ENCODE data around the gene TNIK. TPM values are rescaled to one million over a fixed set of nuclear protein-coding genes. Genes with fewer than 3 reads are reported as not detected.
"Not testable (repeated sequence)": the region's sequence is repeated elsewhere in the genome, so short reads cannot be mapped to it uniquely, and the experiment has no call there.

Gene TNIK
- total RNA-seq, 1 donor from 2014 or later = 39.9 TPM

- intact Hi-C loops (cut with micrococcal nuclease) = no loop called here
- H3K27ac Mint-ChIP-seq = no peak overlapping the region
- H3K9me3 Mint-ChIP-seq = no peaks in the 10 kb centered on the region
- no peak overlapping the region for H3K4me3 Mint-ChIP-seq (ENCODE audit: low read depth)
- no peak for DNase-seq (ENCODE audit: low spot score)
- peaks cover 23% of the 10 kb centered on the region for H3K36me3 Mint-ChIP-seq (ENCODE audit: low read depth)
- H3K27me3 Mint-ChIP-seq (ENCODE audit: low read depth) = no peaks in the 10 kb centered on the region
- H3K4me1 Mint-ChIP-seq (ENCODE audit: low read depth) = peaks cover 37% of the 10 kb centered on the region
Measured at GRCh38 chr3:171453180-171453886, 6.9 kb downstream of the TNIK start.

DNA sequence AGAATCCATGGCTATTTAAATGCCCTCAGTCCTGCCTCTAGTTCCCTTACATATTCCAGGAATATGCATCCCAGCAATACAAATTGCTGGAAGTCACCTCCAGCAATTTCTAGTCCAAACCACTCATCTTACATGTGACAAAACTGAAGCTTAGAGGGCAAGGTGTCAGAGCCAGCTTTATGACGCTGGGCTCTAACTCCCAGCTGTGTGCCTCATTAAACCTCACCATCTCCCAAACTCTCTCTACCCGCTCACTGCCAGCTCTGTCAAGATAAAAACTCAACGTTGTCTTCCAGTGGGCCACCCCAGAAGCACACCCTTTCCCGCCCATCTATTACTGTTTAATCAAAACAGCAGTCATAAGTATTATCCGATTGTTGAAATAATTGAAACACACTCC is 7.9 kb downstream of the TNIK start:
- no peak for DNase-seq (ENCODE audit: low spot score)
- Mint-ChIP-seq H3K4me3 (ENCODE audit: low read depth) (no peak overlapping the region), H3K9me3 (no peaks in the 10 kb centered on the region), H3K27me3 (ENCODE audit: low read depth) (no peaks in the 10 kb centered on the region), H3K27ac (no peak overlapping the region), H3K4me1 (ENCODE audit: low read depth) (peaks cover 33% of the 10 kb centered on the region), H3K36me3 (ENCODE audit: low read depth) (peaks cover 25% of the 10 kb centered on the region)
- intact Hi-C loops (cut with micrococcal nuclease) = no loop called here

- Mint-ChIP-seq H3K36me3 (ENCODE audit: low read depth) (peaks cover 28% of the 10 kb centered on the region), H3K9me3 (no peaks in the 10 kb centered on the region), H3K4me1 (ENCODE audit: low read depth) (peaks cover 33% of the 10 kb centered on the region), H3K27ac (no peak overlapping the region), H3K27me3 (ENCODE audit: low read depth) (no peaks in the 10 kb centered on the region), H3K4me3 (ENCODE audit: low read depth) (no peak overlapping the region)
- intact Hi-C loops (cut with micrococcal nuclease) = no loop called here
- DNase-seq (ENCODE audit: low spot score) = no peak
Measured at GRCh38 chr3:171451915-171452314, 8.3 kb downstream of the TNIK start.

GRCh38 chr3:171447579-171447891 is 12.7 kb downstream of the TNIK start:
- H3K27me3 Mint-ChIP-seq (ENCODE audit: low read depth); intact Hi-C loops (cut with micrococcal nuclease); DNase-seq (ENCODE audit: low spot score); H3K4me3 Mint-ChIP-seq (ENCODE audit: low read depth); H3K27ac Mint-ChIP-seq; H3K9me3 Mint-ChIP-seq: not testable (repeated sequence)
- Mint-ChIP-seq H3K36me3 (ENCODE audit: low read depth) (peaks cover 37% of the 10 kb centered on the region), H3K4me1 (ENCODE audit: low read depth) (peaks cover 41% of the 10 kb centered on the region)

DNA sequence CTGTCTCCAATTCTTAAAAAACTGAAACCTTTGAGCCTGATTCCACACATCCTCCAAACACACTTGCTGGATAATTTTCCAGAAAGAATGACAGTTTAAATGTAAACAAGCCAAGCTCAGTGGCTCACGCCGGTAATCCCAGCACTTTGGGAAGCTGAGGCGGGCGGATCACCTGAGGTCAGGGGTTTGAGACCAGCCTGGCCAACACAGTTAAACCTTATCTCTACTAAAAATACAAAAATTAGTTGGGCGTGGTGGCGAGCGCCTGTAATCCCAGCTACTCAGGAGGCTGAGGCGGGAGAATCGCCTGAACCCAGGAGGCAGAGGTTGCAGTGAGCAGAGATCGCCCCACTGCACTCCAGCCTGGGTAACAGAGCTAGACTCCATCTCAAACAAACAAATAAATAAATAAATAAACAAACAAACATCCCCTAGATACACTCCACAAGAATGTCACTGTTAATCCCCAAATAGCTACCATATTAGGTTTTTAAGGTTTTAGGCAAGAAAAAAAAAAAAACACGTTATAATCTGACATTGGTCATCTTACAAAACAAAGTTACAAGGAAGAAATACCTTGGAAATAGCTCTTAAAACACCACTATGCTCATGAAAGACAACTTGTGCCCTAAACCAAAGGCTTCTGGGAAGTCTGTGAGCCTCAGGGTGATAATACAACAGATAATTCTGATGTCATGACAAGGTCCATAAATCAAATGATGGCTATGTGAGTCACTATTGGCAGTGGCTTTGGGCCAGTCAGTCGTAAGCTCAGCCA is 13.2 kb downstream of the TNIK start:
- Mint-ChIP-seq H3K27me3 (ENCODE audit: low read depth) (no peaks in the 10 kb centered on the region), H3K36me3 (ENCODE audit: low read depth) (peaks cover 37% of the 10 kb centered on the region), H3K27ac (no peak overlapping the region), H3K4me3 (ENCODE audit: low read depth) (no peak overlapping the region), H3K4me1 (ENCODE audit: low read depth) (peaks cover 41% of the 10 kb centered on the region), H3K9me3 (no peaks in the 10 kb centered on the region)
- intact Hi-C loops (cut with micrococcal nuclease) = no loop called here
- no peak for DNase-seq (ENCODE audit: low spot score)

GRCh38 chr3:171446301-171446700 is 13.9 kb downstream of the TNIK start:
- intact Hi-C loops (cut with micrococcal nuclease) = no loop called here

DNA sequence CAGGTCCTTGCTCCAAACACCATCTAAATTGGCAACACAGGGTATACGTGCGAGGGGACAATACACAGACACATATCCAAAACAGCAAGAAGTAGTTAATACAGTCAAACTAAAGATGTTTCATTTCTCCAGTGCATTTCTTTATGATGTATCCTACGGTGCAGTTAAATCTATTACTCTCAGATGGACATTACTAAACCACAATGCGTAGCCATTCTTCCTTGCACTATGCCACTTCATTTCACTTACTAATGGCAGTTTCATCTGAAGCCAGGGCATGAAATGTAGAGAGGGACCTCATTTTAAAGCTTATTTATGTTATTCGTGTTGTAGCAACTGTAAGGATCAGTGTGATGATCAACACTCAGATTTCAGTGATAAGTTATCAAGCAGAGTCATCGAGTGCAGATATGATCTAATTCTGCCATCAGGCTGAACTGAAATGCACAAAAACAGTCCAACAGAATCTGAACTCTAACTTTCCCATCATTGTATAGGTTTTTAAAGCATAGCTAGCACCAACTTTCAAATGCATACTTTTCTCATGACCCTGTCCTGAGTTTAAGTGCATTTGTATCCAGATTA is 14.5 kb downstream of the TNIK start:
- Mint-ChIP-seq H3K36me3 (ENCODE audit: low read depth) (peaks cover 41% of the 10 kb centered on the region), H3K27ac (no peak overlapping the region), H3K4me3 (ENCODE audit: low read depth) (no peak overlapping the region), H3K9me3 (no peaks in the 10 kb centered on the region), H3K4me1 (ENCODE audit: low read depth) (peaks cover 43% of the 10 kb centered on the region), H3K27me3 (ENCODE audit: low read depth) (no peaks in the 10 kb centered on the region)
- no peak for DNase-seq (ENCODE audit: low spot score)
- intact Hi-C loops (cut with micrococcal nuclease) = no loop called here

More at GRCh38 chr3:171446301-171446700, 13.9 kb downstream of the TNIK start:
- Mint-ChIP-seq H3K4me3 (ENCODE audit: low read depth) (no peak overlapping the region), H3K4me1 (ENCODE audit: low read depth) (peaks cover 41% of the 10 kb centered on the region), H3K9me3 (no peaks in the 10 kb centered on the region), H3K36me3 (ENCODE audit: low read depth) (peaks cover 41% of the 10 kb centered on the region), H3K27ac (no peak overlapping the region), H3K27me3 (ENCODE audit: low read depth) (no peaks in the 10 kb centered on the region)
- no peak for DNase-seq (ENCODE audit: low spot score)

GRCh38 chr3:171444001-171444690 is 16.1 kb downstream of the TNIK start:
- Mint-ChIP-seq H3K4me1 (ENCODE audit: low read depth) (peaks cover 47% of the 10 kb centered on the region), H3K36me3 (ENCODE audit: low read depth) (peaks cover 42% of the 10 kb centered on the region), H3K27me3 (ENCODE audit: low read depth) (no peaks in the 10 kb centered on the region), H3K27ac (no peak overlapping the region), H3K4me3 (ENCODE audit: low read depth) (no peak overlapping the region), H3K9me3 (no peaks in the 10 kb centered on the region)
- intact Hi-C loops (cut with micrococcal nuclease) = no loop called here
- no peak for DNase-seq (ENCODE audit: low spot score)

- Mint-ChIP-seq H3K36me3 (ENCODE audit: low read depth) (peaks cover 40% of the 10 kb centered on the region), H3K27me3 (ENCODE audit: low read depth) (no peaks in the 10 kb centered on the region), H3K9me3 (no peaks in the 10 kb centered on the region), H3K4me3 (ENCODE audit: low read depth) (no peak overlapping the region), H3K4me1 (ENCODE audit: low read depth) (peaks cover 52% of the 10 kb centered on the region), H3K27ac (no peak overlapping the region)
- intact Hi-C loops (cut with micrococcal nuclease) = no loop called here
- DNase-seq (ENCODE audit: low spot score) = no peak
Measured at GRCh38 chr3:171443211-171443957, 16.8 kb downstream of the TNIK start.

DNA sequence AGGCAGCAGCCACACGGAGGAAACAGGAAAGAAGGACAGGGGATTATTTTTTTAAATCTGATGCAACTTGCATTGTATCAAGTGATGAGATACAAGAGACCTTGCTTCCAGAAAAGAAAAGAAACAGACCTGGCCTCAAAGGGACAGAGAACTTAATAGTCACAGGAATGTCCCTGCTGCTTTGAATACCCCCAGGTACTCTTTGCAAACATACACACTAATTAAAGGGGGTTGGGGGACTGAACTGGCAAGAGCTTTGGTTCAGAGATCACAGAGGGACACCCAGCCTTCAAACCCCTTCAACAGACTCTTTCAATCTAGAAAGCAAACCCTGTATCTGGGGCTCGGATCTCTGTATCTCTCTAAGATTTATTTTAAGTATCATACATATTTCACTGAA is 18.0 kb downstream of the TNIK start:
- no peak overlapping the region for H3K4me3 Mint-ChIP-seq (ENCODE audit: low read depth)
- H3K36me3 Mint-ChIP-seq (ENCODE audit: low read depth) = peaks cover 36% of the 10 kb centered on the region
- no peaks in the 10 kb centered on the region for H3K9me3 Mint-ChIP-seq
- intact Hi-C loops (cut with micrococcal nuclease) = no loop called here
- DNase-seq (ENCODE audit: low spot score) = no peak
- no peaks in the 10 kb centered on the region for H3K27me3 Mint-ChIP-seq (ENCODE audit: low read depth)
- H3K27ac Mint-ChIP-seq = no peak overlapping the region
- H3K4me1 Mint-ChIP-seq (ENCODE audit: low read depth) = peaks cover 52% of the 10 kb centered on the region

- intact Hi-C loops (cut with micrococcal nuclease) = no loop called here
- Mint-ChIP-seq H3K36me3 (ENCODE audit: low read depth) (peaks cover 35% of the 10 kb centered on the region), H3K27ac (no peak overlapping the region), H3K27me3 (ENCODE audit: low read depth) (no peaks in the 10 kb centered on the region), H3K4me1 (ENCODE audit: low read depth) (peaks cover 53% of the 10 kb centered on the region), H3K9me3 (no peaks in the 10 kb centered on the region), H3K4me3 (ENCODE audit: low read depth) (no peak overlapping the region)
- DNase-seq (ENCODE audit: low spot score) = no peak
Measured at GRCh38 chr3:171441381-171441780, 18.8 kb downstream of the TNIK start.

DNA sequence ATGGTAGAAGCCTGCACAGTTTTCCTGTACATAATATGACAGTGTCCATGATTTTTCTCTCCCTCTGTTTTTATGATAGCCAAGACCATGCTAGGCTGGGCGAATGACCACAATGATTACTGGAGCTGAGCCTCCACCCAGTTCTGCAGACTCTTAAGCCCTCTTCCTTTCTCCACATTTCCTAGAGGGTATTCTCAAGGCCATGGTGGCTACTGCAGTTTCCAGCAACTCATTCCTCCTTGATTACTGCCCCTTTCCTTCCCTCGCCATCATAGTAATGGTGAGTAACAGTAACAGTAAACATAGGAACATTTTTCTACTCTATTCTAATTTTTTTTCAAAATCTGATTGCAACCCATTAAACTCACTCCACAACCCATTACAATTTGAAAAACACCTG is 20.2 kb downstream of the TNIK start:
- Mint-ChIP-seq H3K9me3 (no peaks in the 10 kb centered on the region), H3K36me3 (ENCODE audit: low read depth) (peaks cover 35% of the 10 kb centered on the region), H3K4me3 (ENCODE audit: low read depth) (no peak overlapping the region), H3K4me1 (ENCODE audit: low read depth) (peaks cover 50% of the 10 kb centered on the region), H3K27ac (no peak overlapping the region), H3K27me3 (ENCODE audit: low read depth) (no peaks in the 10 kb centered on the region)
- DNase-seq (ENCODE audit: low spot score) = no peak
- intact Hi-C loops (cut with micrococcal nuclease) = no loop called here
